GM15510 (cell line): ENCODE measurements around the gene TNFRSF1B.
A peak's percentile ranks its signal among the peaks of the same experiment; 100 is the strongest.

Experiments used
- POLR2A ChIP-seq: IDR thresholded peaks from 3 replicates; pipeline ENCODE4 v1.6.1; 2011; ENCODE audit warnings: borderline replicate concordance; ENCODE audit not compliant: insufficient read length; ENCODE audit errors: extremely low read depth

TNFRSF1B gene

DNA sequence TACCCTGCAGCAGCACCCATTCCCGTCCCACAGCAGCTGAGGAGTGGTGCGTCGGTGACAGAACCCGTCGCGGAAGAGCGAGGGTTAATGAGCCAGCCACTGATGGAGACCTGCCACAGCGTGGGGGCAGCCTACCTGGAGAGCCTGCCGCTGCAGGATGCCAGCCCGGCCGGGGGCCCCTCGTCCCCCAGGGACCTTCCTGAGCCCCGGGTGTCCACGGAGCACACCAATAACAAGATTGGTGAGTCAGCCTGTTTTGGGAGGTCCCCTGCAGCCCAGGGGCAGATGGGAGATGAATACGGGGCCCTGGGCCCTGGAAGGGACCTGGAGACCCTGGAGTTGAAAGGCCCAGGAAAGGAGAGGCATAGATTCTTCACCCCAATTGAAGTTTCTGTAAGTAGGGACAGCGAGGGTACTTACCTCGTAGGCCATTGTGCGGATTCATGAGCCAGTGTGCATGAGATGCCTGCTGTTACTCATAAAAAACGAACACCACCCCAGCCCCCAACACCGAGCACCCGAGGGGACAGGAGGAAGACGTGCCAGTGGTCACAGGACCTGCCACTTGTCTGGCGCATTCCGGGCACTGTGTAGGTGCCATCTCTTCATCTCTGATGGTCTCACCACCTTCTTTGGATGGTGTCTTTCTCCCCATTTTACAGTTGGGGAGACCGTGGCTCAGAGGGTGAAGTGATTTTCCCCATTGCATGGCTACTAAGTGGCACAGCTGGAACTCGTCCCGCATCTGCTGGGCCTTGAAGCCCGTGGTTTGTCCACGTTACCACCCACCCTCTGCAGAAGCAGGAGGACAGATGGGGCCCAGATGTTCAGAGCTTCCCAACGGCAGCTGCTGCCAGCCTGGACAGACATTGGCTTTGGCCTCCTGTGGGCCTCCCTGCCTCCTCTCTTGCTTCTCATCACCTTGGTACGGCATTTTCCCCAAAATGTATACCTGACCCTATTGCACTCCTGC is 28.3 kb upstream of the TNFRSF1B start:
- no peak for TF ChIP-seq POLR2A

DNA sequence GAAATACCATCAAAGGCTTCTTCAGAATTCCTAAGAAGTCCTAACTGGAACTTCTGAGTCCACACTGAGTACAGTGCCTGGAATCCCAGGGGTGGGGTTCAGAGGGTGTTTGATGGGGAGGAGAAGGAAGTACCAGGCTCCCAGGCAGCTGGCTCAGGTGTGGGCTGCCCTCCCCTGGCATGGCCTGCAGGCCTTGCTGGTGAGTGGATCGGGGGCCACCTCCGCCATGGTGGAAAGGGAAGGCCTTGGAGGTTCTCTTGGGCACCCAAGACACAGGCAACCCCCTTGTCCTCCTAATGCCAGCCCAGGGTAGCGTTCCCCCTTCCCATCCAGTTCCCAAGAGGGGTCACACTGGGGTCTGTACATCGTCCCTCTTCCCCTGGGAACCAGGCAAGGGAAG is 26.8 kb upstream of the TNFRSF1B start:
- no peak for TF ChIP-seq POLR2A

DNA sequence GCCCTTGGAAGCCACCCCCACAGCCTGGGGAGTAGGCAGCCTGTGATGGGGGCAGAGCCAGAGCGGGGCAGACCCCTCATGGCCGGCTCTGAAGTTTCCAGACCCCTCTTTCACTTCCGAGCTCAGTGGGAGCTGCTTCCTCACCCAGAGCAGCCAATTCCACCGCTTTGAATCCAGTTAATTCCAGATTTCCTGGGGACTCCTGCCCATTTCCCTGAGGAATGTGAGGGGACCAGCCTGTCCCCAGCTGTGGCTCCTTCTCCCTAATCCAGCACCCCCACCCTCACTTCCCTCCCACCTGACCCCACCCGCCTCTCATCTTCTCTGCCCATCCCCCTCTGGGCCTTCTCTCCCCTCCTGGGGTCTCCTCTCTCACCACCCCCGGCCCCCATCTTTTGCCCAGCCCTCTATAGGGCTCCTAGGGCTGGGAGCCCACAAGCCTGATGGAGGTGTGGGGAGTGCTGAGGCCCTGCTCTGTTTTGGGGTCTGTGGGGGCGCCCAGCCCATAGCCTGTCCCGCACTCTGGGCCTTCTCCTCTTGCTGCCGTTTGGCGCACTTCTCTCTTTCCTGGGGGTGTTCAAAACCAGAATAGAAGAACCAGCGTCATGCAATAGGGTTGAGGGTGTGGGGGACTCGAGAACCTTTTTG is 26.2 kb upstream of the TNFRSF1B start:
- no peak for TF ChIP-seq POLR2A

DNA sequence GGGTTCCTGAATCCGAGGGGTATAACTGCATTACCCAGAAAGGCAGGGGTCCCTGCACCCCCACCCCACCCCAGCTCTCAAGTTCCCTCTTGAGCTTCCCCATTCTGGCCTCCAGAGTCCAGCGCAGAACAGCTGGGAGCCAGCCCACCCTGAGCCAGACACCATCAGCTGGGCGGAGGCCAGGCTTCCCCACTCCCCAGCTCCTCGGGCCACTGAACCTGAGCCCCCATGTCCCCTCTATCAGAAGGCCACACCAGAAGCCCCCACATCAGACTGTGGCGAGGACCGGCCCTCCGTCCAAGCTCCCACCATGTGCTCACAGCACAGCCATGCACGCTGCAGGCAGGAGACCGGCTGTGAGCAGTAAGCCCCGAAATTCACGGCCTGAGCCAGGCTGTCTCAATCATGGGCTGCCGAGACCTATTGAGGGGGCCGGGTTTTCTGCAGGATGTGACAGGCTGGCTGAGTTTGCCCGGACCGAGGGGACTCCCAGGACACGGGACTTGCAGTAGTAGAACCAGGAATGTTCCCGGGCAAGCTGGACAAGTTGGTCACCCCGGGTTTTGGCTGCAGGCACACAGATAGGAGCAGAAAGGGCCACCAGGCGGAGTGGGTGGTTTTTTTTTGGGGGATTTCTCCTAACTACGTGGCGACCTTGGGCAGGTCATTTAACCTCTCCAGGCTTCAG is 25.5 kb upstream of the TNFRSF1B start:
- no peak for TF ChIP-seq POLR2A

DNA sequence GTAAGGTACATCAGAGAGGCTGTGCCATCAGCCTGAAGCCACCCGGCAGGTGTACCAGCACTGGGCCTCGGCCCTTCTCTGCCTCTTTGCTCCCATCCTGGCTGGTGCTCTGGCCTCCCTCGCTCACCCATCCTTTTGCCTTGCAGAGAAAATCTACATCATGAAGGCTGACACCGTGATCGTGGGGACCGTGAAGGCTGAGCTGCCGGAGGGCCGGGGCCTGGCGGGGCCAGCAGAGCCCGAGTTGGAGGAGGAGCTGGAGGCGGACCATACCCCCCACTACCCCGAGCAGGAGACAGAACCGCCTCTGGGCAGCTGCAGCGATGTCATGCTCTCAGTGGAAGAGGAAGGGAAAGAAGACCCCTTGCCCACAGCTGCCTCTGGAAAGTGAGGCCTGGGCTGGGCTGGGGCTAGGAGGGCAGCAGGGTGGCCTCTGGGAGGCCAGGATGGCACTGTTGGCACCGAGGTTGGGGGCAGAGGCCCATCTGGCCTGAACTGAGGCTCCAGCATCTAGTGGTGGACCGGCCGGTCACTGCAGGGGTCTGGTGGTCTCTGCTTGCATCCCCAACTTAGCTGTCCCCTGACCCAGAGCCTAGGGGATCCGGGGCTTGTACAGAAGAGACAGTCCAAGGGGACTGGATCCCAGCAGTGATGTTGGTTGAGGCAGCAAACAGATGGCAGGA is 24.5 kb upstream of the TNFRSF1B start:
- TF ChIP-seq POLR2A: no peak

GRCh38 chr1:12142891-12143630 is 23.7 kb upstream of the TNFRSF1B start:
- peak; percentile 14 for TF ChIP-seq POLR2A

DNA sequence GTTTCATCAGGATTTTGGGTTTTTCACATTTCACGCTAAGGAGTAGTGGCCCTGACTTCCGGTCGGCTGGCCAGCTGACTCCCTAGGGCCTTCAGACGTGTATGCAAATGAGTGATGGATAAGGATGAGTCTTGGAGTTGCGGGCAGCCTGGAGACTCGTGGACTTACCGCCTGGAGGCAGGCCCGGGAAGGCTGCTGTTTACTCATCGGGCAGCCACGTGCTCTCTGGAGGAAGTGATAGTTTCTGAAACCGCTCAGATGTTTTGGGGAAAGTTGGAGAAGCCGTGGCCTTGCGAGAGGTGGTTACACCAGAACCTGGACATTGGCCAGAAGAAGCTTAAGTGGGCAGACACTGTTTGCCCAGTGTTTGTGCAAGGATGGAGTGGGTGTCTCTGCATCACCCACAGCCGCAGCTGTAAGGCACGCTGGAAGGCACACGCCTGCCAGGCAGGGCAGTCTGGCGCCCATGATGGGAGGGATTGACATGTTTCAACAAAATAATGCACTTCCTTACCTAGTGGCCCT is 23.1 kb upstream of the TNFRSF1B start:
- TF ChIP-seq POLR2A: no peak

DNA sequence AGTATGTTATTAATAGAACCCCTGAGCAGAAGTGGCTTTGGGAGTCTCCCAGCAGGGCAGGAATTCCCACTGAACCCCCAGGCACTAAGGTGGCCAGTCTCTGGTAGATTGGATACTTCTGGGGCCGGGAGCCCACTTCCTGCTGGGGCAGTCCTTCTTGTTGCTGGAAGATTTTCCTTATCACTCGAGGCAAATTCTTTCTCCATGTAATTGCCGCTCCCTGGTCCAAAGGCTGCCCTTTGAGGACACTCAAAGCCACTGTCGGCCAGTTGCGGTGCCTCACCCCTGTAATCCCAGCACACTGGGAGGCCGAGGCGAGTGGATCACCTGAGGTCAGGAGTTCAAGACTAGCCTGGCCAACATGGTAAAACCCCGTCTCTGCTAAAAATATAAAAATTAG is 22.6 kb upstream of the TNFRSF1B start:
- no peak for TF ChIP-seq POLR2A

DNA sequence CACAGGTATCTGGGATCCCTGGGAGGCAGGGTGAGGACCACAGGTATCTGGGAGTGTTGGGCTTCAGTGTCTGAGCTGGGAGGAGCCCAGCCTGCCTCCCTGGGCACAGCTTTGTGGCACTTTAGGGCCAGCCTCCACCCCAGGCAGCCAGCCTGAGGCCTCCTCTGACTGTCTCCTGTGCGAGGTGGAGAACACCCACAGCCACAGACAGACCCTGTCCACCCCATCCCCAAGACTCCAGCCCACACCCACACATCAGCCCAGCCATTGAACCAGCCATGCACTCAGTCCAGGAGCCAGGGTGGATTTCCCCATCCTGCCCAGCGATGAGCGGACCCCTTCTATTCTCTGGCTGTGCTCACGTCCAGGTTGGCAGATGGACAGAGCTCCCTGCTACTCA is 21.8 kb upstream of the TNFRSF1B start:
- TF ChIP-seq POLR2A: peak; percentile 20

DNA sequence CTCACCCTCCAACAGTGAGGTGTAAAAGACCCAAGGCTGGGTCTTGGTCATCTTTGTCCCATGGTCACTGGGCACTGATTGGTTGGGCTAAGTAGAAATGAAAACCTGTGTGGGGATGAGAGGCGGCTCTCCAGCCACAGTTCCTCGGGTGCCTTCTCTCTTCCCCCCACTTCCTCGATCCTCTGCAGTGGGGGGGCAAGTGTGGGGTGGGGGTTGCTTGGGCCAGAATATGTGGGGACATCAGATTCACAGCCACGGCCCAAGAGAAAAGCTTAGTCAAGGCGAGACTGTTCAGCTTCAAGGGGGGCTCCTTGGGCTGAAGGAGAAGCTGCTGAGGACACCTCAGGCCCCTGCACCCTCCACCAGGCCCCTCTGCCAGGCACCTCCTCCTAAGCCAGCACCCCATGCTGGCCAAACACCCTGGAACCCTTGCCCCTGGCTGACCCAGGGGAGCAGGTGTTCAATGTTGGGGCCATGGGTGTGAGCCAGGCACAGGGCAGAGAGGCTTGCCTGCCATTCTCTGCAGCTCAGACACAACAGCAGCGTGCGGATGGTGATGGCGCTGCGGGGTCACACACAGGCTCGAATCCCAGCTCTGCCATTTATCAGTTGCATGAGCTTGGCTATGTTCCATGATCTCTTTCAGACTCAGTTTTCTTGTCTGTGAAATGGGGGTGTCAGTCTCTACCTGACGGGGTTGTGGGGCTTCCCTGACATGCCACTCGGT is 21.0 kb upstream of the TNFRSF1B start:
- peak; percentile 30 for TF ChIP-seq POLR2A

GRCh38 chr1:12146343-12147112 is 20.3 kb upstream of the TNFRSF1B start:
- TF ChIP-seq POLR2A: no peak

- no peak for TF ChIP-seq POLR2A
Measured at GRCh38 chr1:12147201-12147701, 19.5 kb upstream of the TNFRSF1B start.
